D721Med (cell line): ENCODE results near the gene UBE2Z.

Experiments
- DNase-seq: peaks from one replicate; pipeline ENCODE4 v3.0.0; 2011; ENCODE audit warnings: low spot score; ENCODE audit not compliant: insufficient read length
- FAIRE-seq: peaks from 2 replicates; lab custom pipeline; 2011; peaks lifted over from hg19 to GRCh38; lab: Jason Lieb, UNC
- TF ChIP-seq, protein P1 (sequence below): IDR thresholded peaks from 2 replicates; pipeline ENCODE4 v1.5.1; 2012; ENCODE audit warnings: mild to moderate bottlenecking, control low read depth; ENCODE audit not compliant: insufficient read depth; ENCODE audit errors: missing control alignments

UBE2Z gene

DNA sequence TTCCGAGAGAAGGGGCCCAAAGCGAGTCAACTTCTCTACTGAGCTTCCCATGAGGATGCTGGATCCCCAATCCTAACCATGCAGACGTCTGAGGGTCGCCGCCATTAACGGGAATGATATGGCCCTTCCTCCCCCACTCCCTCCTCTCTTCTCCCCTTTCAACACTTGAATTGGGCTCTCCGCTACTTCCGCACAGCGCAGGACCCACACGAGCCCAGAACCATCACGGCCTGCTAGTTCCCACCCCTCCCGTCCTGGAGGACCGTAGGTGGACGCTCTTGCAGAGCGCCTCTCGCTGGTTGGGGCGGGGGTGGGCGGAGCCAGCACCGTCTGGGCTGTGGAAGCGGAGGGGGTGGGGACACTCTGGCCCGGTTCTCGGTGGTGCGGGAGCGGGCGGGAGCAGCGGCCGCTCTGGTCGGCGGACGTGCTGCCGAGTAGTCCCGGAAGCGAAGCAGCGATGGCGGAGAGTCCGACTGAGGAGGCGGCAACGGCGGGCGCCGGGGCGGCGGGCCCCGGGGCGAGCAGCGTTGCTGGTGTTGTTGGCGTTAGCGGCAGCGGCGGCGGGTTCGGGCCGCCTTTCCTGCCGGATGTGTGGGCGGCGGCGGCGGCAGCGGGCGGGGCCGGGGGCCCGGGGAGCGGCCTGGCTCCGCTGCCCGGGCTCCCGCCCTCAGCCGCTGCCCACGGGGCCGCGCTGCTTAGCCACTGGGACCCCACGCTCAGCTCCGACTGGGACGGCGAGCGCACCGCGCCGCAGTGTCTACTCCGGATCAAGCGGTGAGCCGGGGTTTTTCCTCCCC, at the start of gene UBE2Z:
Gene UBE2Z (plus strand): TSS at position 361 of the 797 bp plus-strand sequence. CDS start 97 bp downstream, at position 458.
- FAIRE-seq: no peak
- TF ChIP-seq, protein P1, sequence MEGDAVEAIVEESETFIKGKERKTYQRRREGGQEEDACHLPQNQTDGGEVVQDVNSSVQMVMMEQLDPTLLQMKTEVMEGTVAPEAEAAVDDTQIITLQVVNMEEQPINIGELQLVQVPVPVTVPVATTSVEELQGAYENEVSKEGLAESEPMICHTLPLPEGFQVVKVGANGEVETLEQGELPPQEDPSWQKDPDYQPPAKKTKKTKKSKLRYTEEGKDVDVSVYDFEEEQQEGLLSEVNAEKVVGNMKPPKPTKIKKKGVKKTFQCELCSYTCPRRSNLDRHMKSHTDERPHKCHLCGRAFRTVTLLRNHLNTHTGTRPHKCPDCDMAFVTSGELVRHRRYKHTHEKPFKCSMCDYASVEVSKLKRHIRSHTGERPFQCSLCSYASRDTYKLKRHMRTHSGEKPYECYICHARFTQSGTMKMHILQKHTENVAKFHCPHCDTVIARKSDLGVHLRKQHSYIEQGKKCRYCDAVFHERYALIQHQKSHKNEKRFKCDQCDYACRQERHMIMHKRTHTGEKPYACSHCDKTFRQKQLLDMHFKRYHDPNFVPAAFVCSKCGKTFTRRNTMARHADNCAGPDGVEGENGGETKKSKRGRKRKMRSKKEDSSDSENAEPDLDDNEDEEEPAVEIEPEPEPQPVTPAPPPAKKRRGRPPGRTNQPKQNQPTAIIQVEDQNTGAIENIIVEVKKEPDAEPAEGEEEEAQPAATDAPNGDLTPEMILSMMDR: peak; percentile 35

DNA sequence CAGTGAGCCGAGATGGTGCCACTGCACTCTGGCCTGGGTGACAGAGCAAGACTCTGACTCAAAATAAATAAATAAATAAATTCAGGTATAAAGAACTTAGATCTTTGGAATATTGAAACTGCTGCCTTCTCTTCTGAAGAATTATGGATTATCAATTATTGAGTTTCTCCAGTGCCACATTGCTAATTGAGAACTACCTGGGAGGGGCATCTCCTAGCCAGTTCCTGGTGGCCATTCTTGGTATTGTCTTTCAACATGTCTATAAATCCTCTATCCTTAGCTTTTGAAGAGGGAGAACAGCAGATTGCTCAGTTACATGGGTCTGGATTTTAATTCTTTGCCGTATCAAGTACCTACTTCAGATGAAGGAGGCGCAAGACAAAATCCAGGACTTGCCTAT, 48.2 kb upstream of the UBE2Z start:
- FAIRE-seq: no peak
- DNase-seq: no peak
- TF ChIP-seq, protein P1: no peak

More for the DNA sequence above, at the start of gene UBE2Z:
- DNase-seq: peak; percentile 90

- DNase-seq: no peak
- FAIRE-seq: no peak
- TF ChIP-seq, protein P1: no peak
Observed at GRCh38 chr17:48860456-48860855, 47.8 kb upstream of the UBE2Z start.

DNA sequence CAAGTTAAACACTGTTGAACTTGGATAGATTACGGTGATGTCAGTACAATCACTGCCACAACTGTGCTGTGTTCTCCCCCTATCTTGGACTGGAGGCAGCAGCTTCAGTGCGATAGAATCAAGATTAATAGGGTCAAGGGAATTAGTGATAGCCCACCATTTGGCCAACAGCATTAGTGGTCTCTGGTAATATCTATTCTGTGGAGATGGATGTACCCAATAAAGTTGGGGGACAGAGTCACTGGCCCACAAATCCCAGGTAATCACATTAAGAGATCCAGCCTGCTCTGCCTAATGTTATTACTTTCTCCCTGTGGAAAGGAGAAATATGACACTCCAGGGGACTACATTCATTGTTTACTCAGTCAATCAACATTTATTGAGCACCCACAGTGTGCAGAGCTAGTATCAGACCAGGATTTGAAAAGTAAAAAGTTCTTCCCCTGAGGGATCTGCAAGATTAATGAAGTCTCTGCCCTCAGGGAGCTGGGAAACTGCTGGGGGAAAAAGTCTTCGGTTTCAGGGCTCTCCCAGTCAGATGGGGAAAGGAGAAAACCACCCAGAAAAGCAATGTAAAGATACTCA, 39.2 kb upstream of the UBE2Z start:
- TF ChIP-seq, protein P1: no peak
- DNase-seq (no peak), FAIRE-seq (peak; percentile 70)

DNA sequence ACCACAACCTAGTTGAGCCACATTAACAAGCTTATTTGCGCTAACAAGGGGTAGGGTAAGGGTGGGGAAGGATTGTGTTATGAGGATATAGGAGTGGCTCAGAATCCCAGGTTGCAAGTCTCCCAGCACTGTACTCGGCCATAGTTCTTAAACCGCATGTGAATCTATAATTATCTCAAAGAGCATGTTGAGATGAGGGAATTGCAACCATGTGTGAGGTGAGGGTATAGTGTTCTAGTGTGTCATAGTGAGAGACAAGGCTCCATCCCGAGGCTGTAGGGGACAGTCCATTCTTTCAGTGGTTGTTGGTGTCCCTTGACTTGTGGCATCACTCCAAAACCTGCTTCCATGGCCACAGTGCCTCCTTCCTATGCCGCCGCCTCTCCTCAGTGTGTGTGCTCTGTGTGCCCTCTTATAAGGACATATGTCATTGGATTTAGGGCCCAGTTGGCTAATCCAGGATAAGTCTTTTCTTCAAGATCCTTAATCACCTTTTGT, 38.3 kb upstream of the UBE2Z start:
- TF ChIP-seq, protein P1: no peak
- DNase-seq (peak; percentile 21), FAIRE-seq (peak; percentile 91)

DNA sequence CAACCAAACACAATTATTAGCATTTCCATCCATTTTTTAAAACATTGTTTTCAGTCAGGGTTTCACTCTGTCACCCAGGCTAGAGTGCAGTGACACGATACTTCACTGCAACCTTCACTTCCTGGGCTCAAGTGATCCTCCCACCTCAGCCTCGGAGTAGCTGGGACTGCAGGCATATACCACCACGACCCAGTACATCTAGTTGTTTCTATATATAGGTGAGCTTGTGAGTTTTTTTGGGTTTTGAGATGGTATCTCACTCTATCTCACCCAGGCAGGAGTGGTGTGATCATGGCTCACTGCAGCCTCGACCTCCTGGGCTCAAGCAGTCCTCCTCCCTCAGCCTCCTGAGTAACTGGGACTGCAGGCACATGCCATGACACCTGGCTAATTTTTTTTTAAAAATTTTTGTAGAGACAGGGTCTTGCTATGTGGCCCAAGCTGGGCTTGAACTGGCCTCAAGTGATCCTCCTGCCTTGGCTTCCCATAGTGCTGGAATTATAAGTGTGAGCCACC, 37.1 kb upstream of the UBE2Z start:
- TF ChIP-seq, protein P1: no peak
- FAIRE-seq (no peak), DNase-seq (no peak)
